ENCODE measurements around the gene TSC1. TPM values are rescaled to one million over a fixed set of nuclear protein-coding genes. Genes with fewer than 3 reads are reported as not detected.

The TSC1 gene
- polyA plus RNA-seq, 1 experiment = 45.2 TPM

- POLR2A ChIA-PET = no interaction called here
- CTCF ChIA-PET = no interaction called here
- DNase-seq (ENCODE audit: low read depth) = no peak
- Histone ChIP-seq H3K27me3 (ENCODE audit: control insufficient read depth, insufficient read depth, low read length) (peaks cover 9% of the 10 kb centered on the region), H3K36me3 (ENCODE audit: control insufficient read depth, insufficient read depth, low read length) (no peaks in the 10 kb centered on the region), H3K4me3 (ENCODE audit: low read depth, low read length) (no peak overlapping the region)
- no peak for TF ChIP-seq CTCF (IDR thresholded peaks at IDR 0.05; ENCODE audit: insufficient read depth, low read depth, low read length)
Observed at GRCh38 chr9:132965478-132965877, 21.1 kb upstream of the TSC1 start.

GRCh38 chr9:132961002-132961401 lies 16.6 kb upstream of the TSC1 start:
- ChIA-PET POLR2A (no interaction called here), CTCF (interaction anchor here (1.1 kb wide), 1 partner anchor 8 kb away, joined by 3 read pairs; no protein-coding TSS in a partner anchor)
- Histone ChIP-seq H3K4me3 (ENCODE audit: low read depth, low read length) (no peak overlapping the region), H3K27me3 (ENCODE audit: control insufficient read depth, insufficient read depth, low read length) (no peaks in the 10 kb centered on the region), H3K36me3 (ENCODE audit: control insufficient read depth, insufficient read depth, low read length) (no peaks in the 10 kb centered on the region)
- TF ChIP-seq CTCF (IDR thresholded peaks at IDR 0.05; ENCODE audit: insufficient read depth, low read depth, low read length) = no peak
- DNase-seq (ENCODE audit: low read depth) = no peak

- H3K4me3 ChIP-seq (ENCODE audit: low read depth, low read length) = no peak overlapping the region
- no peak for DNase-seq (ENCODE audit: low read depth)
- H3K27me3 ChIP-seq (ENCODE audit: control insufficient read depth, insufficient read depth, low read length) = no peaks in the 10 kb centered on the region
- TF ChIP-seq CTCF (IDR thresholded peaks at IDR 0.05; ENCODE audit: insufficient read depth, low read depth, low read length) = no peak
- ChIA-PET CTCF (interaction anchor here (0.9 kb wide), 2 partner anchors 14 to 20 kb away, joined by 3 to 5 read pairs; partner anchors contain the start of gene GFI1B), POLR2A (no interaction called here)
- no peaks in the 10 kb centered on the region for H3K36me3 ChIP-seq (ENCODE audit: control insufficient read depth, insufficient read depth, low read length)
Observed at GRCh38 chr9:132957805-132958204, 13.4 kb upstream of the TSC1 start.

- CTCF ChIA-PET = no interaction called here
- TF ChIP-seq CTCF (IDR thresholded peaks at IDR 0.05; ENCODE audit: insufficient read depth, low read depth, low read length) = no peak
Observed at GRCh38 chr9:132955768-132956167, 11.4 kb upstream of the TSC1 start.

GRCh38 chr9:132955123-132955522 lies 10.7 kb upstream of the TSC1 start:
- no peak for DNase-seq (ENCODE audit: low read depth)
- Histone ChIP-seq H3K27me3 (ENCODE audit: control insufficient read depth, insufficient read depth, low read length) (no peaks in the 10 kb centered on the region), H3K4me3 (ENCODE audit: low read depth, low read length) (no peak overlapping the region), H3K36me3 (ENCODE audit: control insufficient read depth, insufficient read depth, low read length) (no peaks in the 10 kb centered on the region)
- CTCF ChIA-PET = interaction anchor here (1.3 kb wide), 1 partner anchor 189 kb away, joined by 4 read pairs; no protein-coding TSS in a partner anchor
- POLR2A ChIA-PET = no interaction called here
- TF ChIP-seq CTCF (IDR thresholded peaks at IDR 0.05; ENCODE audit: insufficient read depth, low read depth, low read length) = no peak

More at GRCh38 chr9:132955768-132956167, 11.4 kb upstream of the TSC1 start:
- Histone ChIP-seq H3K36me3 (ENCODE audit: control insufficient read depth, insufficient read depth, low read length) (no peaks in the 10 kb centered on the region), H3K27me3 (ENCODE audit: control insufficient read depth, insufficient read depth, low read length) (no peaks in the 10 kb centered on the region), H3K4me3 (ENCODE audit: low read depth, low read length) (no peak overlapping the region)
- DNase-seq (ENCODE audit: low read depth) = no peak
- POLR2A ChIA-PET = no interaction called here

Measured in BJ (cell line).